ENCODE results near the gene UBASH3B.

The UBASH3B gene

GRCh38 chr11:122678406-122678805 lies 22.9 kb downstream of the UBASH3B start:
- H3K9ac ChIP-seq (ENCODE audit: insufficient read length), result no peak overlapping the region
- H3K9me3 ChIP-seq (ENCODE audit: low read depth, low read length), result no peaks in the 10 kb centered on the region
- no peak overlapping the region for H3K4me3 ChIP-seq
- DNase-seq (ENCODE audit: low read depth, low spot score), result no peak
- no peak for TF ChIP-seq FOXP2 (optimal IDR thresholded peaks at IDR 0.05; ENCODE audit: control extremely low read depth, extremely low read length, insufficient read depth)
- TF ChIP-seq POLR2AphosphoS5 (IDR thresholded peaks at IDR 0.05; ENCODE audit: borderline replicate concordance, low read depth, low read length), result no peak
- no peak for TF ChIP-seq EZH2 (IDR thresholded peaks at IDR 0.05)
- no peaks in the 10 kb centered on the region for H3K36me3 ChIP-seq (ENCODE audit: insufficient read depth, low read length)
- H3K27ac ChIP-seq, result no peak overlapping the region

- no peak overlapping the region for H3K27ac ChIP-seq
- H3K9me3 ChIP-seq (ENCODE audit: low read depth, low read length), result no peaks in the 10 kb centered on the region
- TF ChIP-seq EZH2 (IDR thresholded peaks at IDR 0.05) (no peak), FOXP2 (optimal IDR thresholded peaks at IDR 0.05; ENCODE audit: control extremely low read depth, extremely low read length, insufficient read depth) (no peak), POLR2AphosphoS5 (IDR thresholded peaks at IDR 0.05; ENCODE audit: borderline replicate concordance, low read depth, low read length) (no peak)
- H3K9ac ChIP-seq (ENCODE audit: insufficient read length), result no peak overlapping the region
- no peak for DNase-seq (ENCODE audit: low read depth, low spot score)
- H3K36me3 ChIP-seq (ENCODE audit: insufficient read depth, low read length), result no peaks in the 10 kb centered on the region
- H3K4me3 ChIP-seq, result no peak overlapping the region
Observed at GRCh38 chr11:122679466-122679865, 23.9 kb downstream of the UBASH3B start.

- no peak overlapping the region for H3K27ac ChIP-seq
- TF ChIP-seq EZH2 (IDR thresholded peaks at IDR 0.05) (no peak), FOXP2 (optimal IDR thresholded peaks at IDR 0.05; ENCODE audit: control extremely low read depth, extremely low read length, insufficient read depth) (no peak), POLR2AphosphoS5 (IDR thresholded peaks at IDR 0.05; ENCODE audit: borderline replicate concordance, low read depth, low read length) (no peak)
- no peaks in the 10 kb centered on the region for H3K9me3 ChIP-seq (ENCODE audit: low read depth, low read length)
- DNase-seq (ENCODE audit: low read depth, low spot score), result no peak
- H3K9ac ChIP-seq (ENCODE audit: insufficient read length), result no peak overlapping the region
- no peaks in the 10 kb centered on the region for H3K36me3 ChIP-seq (ENCODE audit: insufficient read depth, low read length)
- H3K4me3 ChIP-seq, result no peak overlapping the region
Observed at GRCh38 chr11:122681070-122681469, 25.5 kb downstream of the UBASH3B start.

GRCh38 chr11:122681735-122682134 lies 26.2 kb downstream of the UBASH3B start:
- TF ChIP-seq FOXP2 (optimal IDR thresholded peaks at IDR 0.05; ENCODE audit: control extremely low read depth, extremely low read length, insufficient read depth), result no peak
- no peak for TF ChIP-seq POLR2AphosphoS5 (IDR thresholded peaks at IDR 0.05; ENCODE audit: borderline replicate concordance, low read depth, low read length)
- no peak for TF ChIP-seq EZH2 (IDR thresholded peaks at IDR 0.05)
- no peak overlapping the region for H3K27ac ChIP-seq
- H3K9me3 ChIP-seq (ENCODE audit: low read depth, low read length), result no peaks in the 10 kb centered on the region
- H3K4me3 ChIP-seq, result no peak overlapping the region
- no peak overlapping the region for H3K9ac ChIP-seq (ENCODE audit: insufficient read length)
- no peak for DNase-seq (ENCODE audit: low read depth, low spot score)
- H3K36me3 ChIP-seq (ENCODE audit: insufficient read depth, low read length), result no peaks in the 10 kb centered on the region

- H3K4me3 ChIP-seq, result no peak overlapping the region
- H3K9me3 ChIP-seq (ENCODE audit: low read depth, low read length), result no peaks in the 10 kb centered on the region
- no peak overlapping the region for H3K27ac ChIP-seq
- H3K36me3 ChIP-seq (ENCODE audit: insufficient read depth, low read length), result no peaks in the 10 kb centered on the region
- H3K9ac ChIP-seq (ENCODE audit: insufficient read length), result no peak overlapping the region
- DNase-seq (ENCODE audit: low read depth, low spot score), result no peak
- TF ChIP-seq FOXP2 (optimal IDR thresholded peaks at IDR 0.05; ENCODE audit: control extremely low read depth, extremely low read length, insufficient read depth) (no peak), EZH2 (IDR thresholded peaks at IDR 0.05) (no peak), POLR2AphosphoS5 (IDR thresholded peaks at IDR 0.05; ENCODE audit: borderline replicate concordance, low read depth, low read length) (no peak)
Observed at GRCh38 chr11:122682464-122682863, 26.9 kb downstream of the UBASH3B start.

GRCh38 chr11:122685041-122685440 lies 29.5 kb downstream of the UBASH3B start:
- TF ChIP-seq POLR2AphosphoS5 (IDR thresholded peaks at IDR 0.05; ENCODE audit: borderline replicate concordance, low read depth, low read length) (no peak), EZH2 (IDR thresholded peaks at IDR 0.05) (no peak), FOXP2 (optimal IDR thresholded peaks at IDR 0.05; ENCODE audit: control extremely low read depth, extremely low read length, insufficient read depth) (no peak)
- Histone ChIP-seq H3K9me3 (ENCODE audit: low read depth, low read length) (no peaks in the 10 kb centered on the region), H3K27ac (no peak overlapping the region), H3K4me3 (no peak overlapping the region), H3K9ac (ENCODE audit: insufficient read length) (no peak overlapping the region), H3K36me3 (ENCODE audit: insufficient read depth, low read length) (no peaks in the 10 kb centered on the region)
- no peak for DNase-seq (ENCODE audit: low read depth, low spot score)

- Histone ChIP-seq H3K9ac (ENCODE audit: insufficient read length) (no peak overlapping the region), H3K4me3 (no peak overlapping the region), H3K9me3 (ENCODE audit: low read depth, low read length) (no peaks in the 10 kb centered on the region), H3K27ac (no peak overlapping the region), H3K36me3 (ENCODE audit: insufficient read depth, low read length) (no peaks in the 10 kb centered on the region)
- DNase-seq (ENCODE audit: low read depth, low spot score), result no peak
- TF ChIP-seq FOXP2 (optimal IDR thresholded peaks at IDR 0.05; ENCODE audit: control extremely low read depth, extremely low read length, insufficient read depth), result no peak
- TF ChIP-seq EZH2 (IDR thresholded peaks at IDR 0.05), result no peak
- no peak for TF ChIP-seq POLR2AphosphoS5 (IDR thresholded peaks at IDR 0.05; ENCODE audit: borderline replicate concordance, low read depth, low read length)
Observed at GRCh38 chr11:122686111-122686510, 30.6 kb downstream of the UBASH3B start.

GRCh38 chr11:122690384-122690783 lies 34.9 kb downstream of the UBASH3B start:
- H3K36me3 ChIP-seq (ENCODE audit: insufficient read depth, low read length), result no peaks in the 10 kb centered on the region
- TF ChIP-seq POLR2AphosphoS5 (IDR thresholded peaks at IDR 0.05; ENCODE audit: borderline replicate concordance, low read depth, low read length), result no peak
- no peak for TF ChIP-seq EZH2 (IDR thresholded peaks at IDR 0.05)
- TF ChIP-seq FOXP2 (optimal IDR thresholded peaks at IDR 0.05; ENCODE audit: control extremely low read depth, extremely low read length, insufficient read depth), result no peak
- H3K9ac ChIP-seq (ENCODE audit: insufficient read length), result no peak overlapping the region
- no peak overlapping the region for H3K27ac ChIP-seq
- H3K4me3 ChIP-seq, result no peak overlapping the region
- DNase-seq (ENCODE audit: low read depth, low spot score), result no peak
- no peaks in the 10 kb centered on the region for H3K9me3 ChIP-seq (ENCODE audit: low read depth, low read length)
